Vagina (tissue), 2 donors: ENCODE measurements around the gene PLOD1.

Experiments
- CTCF ChIP-seq, 3 experiments: fragments of 450-650 bp in 2 of 3; fragments of 200-600 bp in 1 of 3; sonication (generic) in 1 of 3; IDR thresholded peaks; one replicate each; pipeline ENCODE4 v1.5.1; 2017 to 2019; ENCODE audit warnings: antibody characterized with exemption in 3 of 3, mild to moderate bottlenecking in 2 of 3, moderate library complexity in 2 of 3
- POLR2A ChIP-seq, 2 donors: fragments of 450-650 bp; IDR thresholded peaks; one replicate each; pipeline ENCODE4 v1.6.1; 2017; ENCODE audit warnings: antibody characterized with exemption in 2 of 2, mild to moderate bottlenecking in 2 of 2, moderate library complexity in 2 of 2
- POLR2AphosphoS5 ChIP-seq, 2 donors: sonication (generic); formaldehyde crosslinking; IDR thresholded peaks; one replicate each; pipeline ENCODE4 v1.9.0; 2017; ENCODE audit warnings: antibody characterized with exemption in 2 of 2, mild to moderate bottlenecking in 2 of 2, low read depth in 1 of 2; ENCODE audit not compliant: insufficient read depth in 1 of 2

- TF ChIP-seq CTCF (IDR thresholded peaks at IDR 0.05) (no peak), POLR2A (IDR thresholded peaks at IDR 0.05) (no peak), POLR2AphosphoS5 (IDR thresholded peaks at IDR 0.05; ENCODE audit: insufficient read depth in 1 of 2, low read depth in 1 of 2) (no peak)
These were observed 62.7 kb downstream of the PLOD1 start for GRCh38 chr1:11997081-11997850.
